ENCODE measurements around the gene SH3GL2.

SH3GL2 gene

DNA sequence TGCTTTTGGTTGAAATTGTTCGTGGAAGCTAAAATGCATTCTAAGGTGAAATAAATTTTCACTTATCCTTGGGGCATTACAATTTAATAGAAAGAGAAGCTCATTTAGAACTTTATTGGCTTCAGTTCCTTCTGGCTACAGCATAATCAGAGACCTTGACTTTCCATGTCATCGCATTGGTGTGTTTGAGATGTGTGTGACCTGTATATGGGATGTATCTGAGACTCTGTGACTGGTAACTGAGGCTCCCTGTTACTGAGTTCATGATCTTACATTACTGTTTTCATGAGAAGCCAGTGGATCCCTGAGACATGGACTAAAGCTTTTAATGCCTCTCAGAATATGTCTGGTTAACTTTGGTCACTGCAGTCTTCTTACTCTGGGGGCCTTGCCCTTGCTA lies 32.5 kb downstream of the SH3GL2 start:
- no peak for DNase-seq (ENCODE audit: low read depth in 2 of 2)

DNA sequence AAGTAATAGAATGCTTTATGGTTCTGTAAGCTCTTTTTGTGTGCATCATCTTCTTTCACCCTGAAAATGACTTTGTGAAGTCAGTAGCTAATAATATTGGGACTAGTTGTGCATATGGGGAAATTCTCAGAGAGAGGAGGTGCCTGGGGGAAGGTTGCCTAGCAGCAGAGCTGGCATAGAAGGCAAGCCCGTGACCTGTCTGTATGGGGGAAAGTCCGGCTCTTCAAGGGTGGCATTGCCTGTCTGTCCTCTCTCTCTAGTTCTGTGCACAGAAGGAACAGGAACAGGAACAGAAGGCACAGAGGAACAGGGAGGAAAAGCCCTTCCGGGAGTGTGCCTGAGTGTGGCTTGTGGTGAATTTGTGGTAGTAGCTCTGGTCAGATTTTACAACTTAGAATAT lies 33.1 kb downstream of the SH3GL2 start:
- DNase-seq (ENCODE audit: low read depth in 2 of 2): no peak

DNA sequence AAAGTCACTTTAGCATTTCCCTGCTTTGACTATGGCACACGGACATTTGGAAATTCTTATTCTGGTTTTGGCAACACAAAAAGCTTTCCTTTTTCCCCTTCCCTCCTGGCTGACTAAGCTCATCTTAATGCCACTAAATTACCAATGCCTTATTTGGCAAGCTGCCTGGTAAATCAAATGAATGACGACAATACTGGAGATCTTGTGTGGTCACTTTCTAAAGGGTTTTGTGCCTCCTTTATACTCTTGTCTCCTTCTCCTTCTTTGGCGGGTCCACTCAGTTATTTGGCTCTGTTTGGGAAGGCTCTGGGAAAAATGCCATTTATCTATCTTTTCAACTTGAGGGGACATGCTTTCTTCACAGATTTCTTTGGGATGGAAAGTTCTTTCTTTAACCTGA lies 34.9 kb downstream of the SH3GL2 start:
- peak; percentile 8 to 10 for DNase-seq (ENCODE audit: low read depth in 2 of 2)

DNA sequence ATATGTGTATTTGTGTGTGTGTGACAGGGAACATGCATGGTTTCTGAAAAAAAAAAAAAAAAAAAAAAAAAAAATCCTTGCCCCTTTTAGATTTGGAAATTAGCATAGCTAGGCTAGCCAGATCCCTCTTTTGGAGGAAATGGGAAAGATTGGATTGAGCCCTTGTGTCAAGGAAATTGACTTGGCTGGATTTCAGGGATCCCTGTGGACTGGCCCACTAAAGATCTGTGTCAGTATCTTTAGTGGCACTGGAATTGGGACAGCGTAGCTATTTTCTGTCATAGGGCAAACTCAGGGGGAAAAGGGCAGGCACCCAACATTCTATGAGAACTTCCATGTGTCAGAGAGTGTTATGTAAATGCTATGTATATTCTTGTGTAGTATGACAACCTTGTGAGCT lies 35.4 kb downstream of the SH3GL2 start:
- no peak for DNase-seq (ENCODE audit: low read depth in 2 of 2)

GRCh38 chr9:17614903-17615302 lies 36.0 kb downstream of the SH3GL2 start:
- DNase-seq (ENCODE audit: low read depth in 2 of 2): no peak

GRCh38 chr9:17622141-17622540 lies 43.3 kb downstream of the SH3GL2 start:
- DNase-seq (ENCODE audit: low read depth in 2 of 2): no peak

- no peak for DNase-seq (ENCODE audit: low read depth in 2 of 2)
These were observed 43.9 kb downstream of the SH3GL2 start for GRCh38 chr9:17622749-17623148.

GRCh38 chr9:17623965-17624364 lies 45.1 kb downstream of the SH3GL2 start:
- DNase-seq (ENCODE audit: low read depth in 2 of 2): no peak

DNA sequence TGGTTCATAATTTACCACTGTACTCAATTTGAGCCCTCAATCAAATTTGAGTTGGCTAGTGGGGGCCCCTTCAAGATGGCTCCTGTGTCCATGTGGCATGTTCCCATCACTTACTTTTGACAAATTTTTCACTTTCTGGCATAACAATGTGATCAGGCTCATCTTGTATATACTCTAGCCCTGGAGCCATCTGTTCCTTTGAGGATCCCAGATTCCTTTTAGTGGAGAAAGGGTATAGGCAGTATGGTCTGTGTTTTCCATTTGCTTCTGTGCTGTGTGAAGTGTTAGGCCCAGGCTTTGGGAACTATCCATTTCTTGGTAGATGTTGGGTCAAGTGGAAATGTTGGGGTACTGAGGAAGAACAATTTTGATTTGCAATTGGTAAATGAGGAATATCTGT lies 45.7 kb downstream of the SH3GL2 start:
- no peak for DNase-seq (ENCODE audit: low read depth in 2 of 2)

- DNase-seq (ENCODE audit: low read depth in 2 of 2): no peak
These were observed 47.0 kb downstream of the SH3GL2 start for GRCh38 chr9:17625644-17626388.

DNA sequence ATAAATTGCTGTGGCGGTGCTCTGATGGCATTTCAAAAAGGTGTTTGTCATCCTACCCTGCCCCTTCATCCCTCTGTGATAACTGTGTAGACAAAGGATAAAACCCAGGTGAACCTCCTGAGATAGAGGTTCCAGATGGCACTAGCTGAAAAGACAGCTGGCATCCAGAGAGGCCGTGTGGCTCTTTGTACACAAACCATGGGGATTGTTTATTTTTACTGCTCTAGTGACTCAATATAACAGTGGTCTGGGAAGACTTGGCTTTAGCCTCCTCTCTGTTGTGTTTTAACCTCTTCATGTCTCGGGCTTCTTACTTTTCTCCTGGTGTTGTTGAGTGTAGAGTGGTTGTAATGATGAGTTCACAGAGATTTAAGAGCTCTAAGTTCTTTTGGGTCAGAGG lies 48.8 kb downstream of the SH3GL2 start:
- DNase-seq (ENCODE audit: low read depth in 2 of 2): no peak

DNA sequence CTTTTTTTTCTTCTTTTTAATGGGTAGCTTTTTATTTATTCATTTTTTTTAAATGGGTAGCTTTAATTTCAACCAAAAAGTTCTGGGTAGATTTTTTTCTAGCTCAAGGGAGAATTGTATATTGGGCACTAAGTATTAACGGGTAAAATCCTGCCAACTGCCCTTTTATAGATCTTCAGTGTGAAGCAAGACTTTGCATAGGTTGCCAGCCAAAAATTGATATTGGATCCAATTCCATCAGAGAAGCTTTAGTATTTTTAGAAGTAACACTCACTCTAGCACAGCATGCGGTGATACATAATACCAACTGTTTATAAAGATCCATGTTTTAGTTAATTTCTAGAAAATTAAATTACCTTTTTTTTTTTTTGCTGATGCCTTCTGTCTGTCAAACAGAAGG lies 49.8 kb downstream of the SH3GL2 start:
- DNase-seq (ENCODE audit: low read depth in 2 of 2): no peak

GRCh38 chr9:17630531-17630949 lies 51.7 kb downstream of the SH3GL2 start:
- no peak for DNase-seq (ENCODE audit: low read depth in 2 of 2)

DNA sequence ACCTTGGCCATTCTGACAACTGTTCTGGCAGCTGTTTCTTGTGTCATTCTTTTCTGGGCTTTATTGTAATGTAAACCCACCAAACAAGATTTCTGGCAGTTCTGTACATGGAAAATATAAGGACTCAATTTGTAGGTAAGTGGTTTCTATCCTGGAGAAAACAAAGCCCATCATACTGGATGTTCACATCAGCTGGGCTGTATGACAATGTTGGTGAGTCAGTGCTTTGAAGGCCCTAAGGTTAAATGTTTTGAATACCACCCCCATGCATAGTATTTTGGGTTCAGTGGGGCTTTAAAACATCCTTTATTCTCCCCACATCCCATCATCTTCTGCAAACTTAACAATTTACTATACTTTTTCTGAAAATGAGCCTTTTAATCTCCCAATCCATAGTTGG lies 52.5 kb downstream of the SH3GL2 start:
- no peak for DNase-seq (ENCODE audit: low read depth in 2 of 2)

DNA sequence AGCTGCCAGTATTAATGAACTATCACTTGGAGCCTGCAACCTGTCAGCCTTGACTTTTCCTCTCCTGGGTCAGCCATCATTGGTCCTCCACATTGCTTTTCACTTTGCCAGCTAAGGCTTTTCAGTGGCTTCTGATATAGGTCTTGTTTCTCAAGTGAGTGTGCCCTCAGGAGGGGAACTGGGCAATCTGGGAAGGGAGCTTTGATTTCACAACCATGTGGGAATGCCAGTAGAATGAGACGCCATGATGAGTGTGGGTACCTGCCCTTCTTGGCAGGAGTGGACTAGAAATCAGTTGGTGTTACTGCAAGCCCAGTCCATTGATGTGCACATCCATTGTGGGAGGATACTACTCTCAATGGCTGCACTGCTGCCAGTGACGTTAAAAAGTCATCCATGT lies 54.1 kb downstream of the SH3GL2 start:
- DNase-seq (ENCODE audit: low read depth in 2 of 2): no peak

GRCh38 chr9:17635115-17635890 lies 56.4 kb downstream of the SH3GL2 start:
- DNase-seq (ENCODE audit: low read depth in 2 of 2): no peak

DNA sequence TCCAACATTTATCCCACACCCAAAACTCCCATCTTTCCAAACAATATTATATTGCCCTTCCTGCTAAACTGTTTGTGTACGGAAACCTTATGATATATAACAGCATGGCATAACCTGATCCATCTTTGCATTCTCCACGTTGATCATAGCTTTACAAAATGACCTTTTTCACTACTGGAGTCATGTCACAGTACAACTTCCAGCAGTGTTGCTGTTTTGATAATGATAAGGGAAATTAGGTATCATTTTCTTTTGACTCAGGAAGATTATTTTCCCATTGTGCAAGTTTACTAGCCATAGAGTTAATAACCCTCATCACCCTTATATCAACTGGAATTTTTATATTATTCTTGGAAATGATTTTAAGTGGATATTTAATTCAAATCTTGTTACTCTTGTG lies 57.5 kb downstream of the SH3GL2 start:
- no peak for DNase-seq (ENCODE audit: low read depth in 2 of 2)

DNA sequence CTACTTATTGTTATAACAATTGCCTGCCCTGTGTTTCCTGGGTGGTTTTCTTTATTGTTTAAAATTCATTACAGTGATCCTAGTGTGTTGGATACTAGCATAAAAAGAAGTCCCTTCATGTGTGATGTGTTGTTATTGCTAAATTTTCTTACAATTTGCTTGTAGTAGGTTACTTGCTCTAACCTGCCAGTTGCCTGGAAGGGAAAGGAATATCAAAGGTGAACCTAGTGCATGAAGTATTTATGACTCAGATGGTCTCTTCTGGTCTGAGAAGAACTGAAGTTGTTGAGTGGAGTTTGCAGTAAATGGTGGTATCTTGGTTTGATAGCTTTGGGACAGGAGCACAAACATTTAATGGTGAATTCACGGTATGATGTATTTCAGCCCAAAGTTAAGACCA lies 58.0 kb downstream of the SH3GL2 start:
- DNase-seq (ENCODE audit: low read depth in 2 of 2): no peak

DNA sequence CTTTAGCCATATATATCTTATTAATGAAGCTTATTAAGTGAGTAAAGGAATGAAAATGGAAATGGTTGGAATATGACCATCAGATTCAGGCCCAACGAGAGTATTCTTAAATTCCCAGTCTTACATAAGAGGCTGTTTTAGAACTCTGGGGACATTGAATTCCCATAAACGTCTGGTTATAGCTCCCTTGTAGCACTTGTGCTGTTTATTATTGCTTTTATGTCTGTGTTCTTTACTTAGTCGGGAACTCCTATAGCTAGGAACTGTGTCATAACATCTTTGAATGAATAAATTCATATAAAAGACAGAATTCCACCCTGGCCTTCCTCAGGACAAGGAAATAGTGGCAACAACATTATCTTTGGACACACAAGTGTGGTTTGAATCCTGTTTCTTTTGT lies 58.4 kb downstream of the SH3GL2 start:
- DNase-seq (ENCODE audit: low read depth in 2 of 2): no peak

DNA sequence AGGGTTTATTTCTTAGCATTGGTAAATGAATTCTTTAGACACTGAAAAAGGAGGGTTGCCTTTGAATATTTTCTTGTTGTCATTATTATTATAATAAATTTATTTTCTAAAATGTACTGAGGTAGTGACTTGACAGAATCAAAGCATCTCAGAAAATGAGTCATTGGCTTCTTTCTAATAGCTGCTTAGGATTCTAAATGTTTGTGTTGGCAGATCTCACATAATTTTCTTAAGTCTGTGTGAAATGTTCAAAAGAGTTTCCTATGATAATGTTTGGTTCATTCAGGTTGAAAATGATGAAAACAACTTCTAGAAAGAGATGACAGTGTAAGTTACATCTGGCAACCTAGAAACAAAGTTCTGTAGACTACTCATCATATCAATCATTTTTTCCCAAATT lies 69.7 kb downstream of the SH3GL2 start:
- DNase-seq (ENCODE audit: low read depth in 2 of 2): no peak

- DNase-seq (ENCODE audit: low read depth in 2 of 2): no peak
These were observed 72.9 kb downstream of the SH3GL2 start for GRCh38 chr9:17651725-17652124.

DNA sequence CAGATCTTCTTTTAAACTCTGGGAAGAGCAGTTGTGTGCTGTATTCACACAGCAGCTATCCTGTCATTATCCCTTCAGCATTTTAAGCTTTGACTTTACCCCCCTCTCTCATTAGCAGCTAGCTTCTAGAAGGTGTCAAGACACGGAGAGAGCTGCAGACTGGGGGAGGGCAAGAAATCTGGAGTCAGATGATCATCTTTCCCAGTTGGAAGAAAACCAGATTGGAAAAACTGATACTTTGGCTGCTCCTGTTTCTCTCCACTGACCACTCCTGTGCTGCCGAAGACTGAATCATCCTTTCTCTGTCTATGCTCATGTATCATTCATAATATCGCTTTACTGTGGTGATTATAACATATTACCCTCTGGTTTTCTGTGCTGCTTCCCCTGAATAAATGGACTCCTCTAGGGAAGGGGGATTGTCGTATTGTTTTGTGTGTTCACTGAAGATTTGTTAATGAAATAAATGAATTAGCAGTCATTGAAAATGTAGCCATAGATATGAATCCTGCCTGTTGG lies 75.1 kb downstream of the SH3GL2 start:
- DNase-seq (ENCODE audit: low read depth in 2 of 2): no peak

DNA sequence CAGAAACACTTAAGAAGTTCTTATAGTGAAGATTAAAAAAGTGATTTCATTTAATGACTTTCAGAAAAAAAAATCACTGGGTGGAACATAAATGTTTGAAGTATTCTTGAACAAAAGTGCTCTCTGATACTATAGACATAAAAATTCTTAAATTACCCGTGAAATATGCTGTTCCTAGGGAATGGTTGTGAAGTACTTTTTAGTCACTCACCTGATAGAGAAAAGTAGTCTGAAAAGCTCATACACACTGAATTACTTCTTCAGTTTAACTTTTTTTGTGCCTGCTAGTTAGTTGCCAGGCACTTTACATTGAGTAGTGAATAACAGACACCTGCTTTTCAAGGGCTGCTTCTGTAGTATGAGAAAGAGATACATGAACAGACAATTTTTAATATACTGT lies 78.0 kb downstream of the SH3GL2 start:
- DNase-seq (ENCODE audit: low read depth in 2 of 2): no peak
